Caco-2 (cell line): Measurements from ENCODE around the gene ANGPTL2. TPM values are rescaled to one million over a fixed set of nuclear protein-coding genes. Genes with fewer than 3 reads are reported as not detected.

ENCODE experiments used
- BruUV-seq: library from RNA; stranded (reverse); fragments of 400-500 nt; replicated peaks from 2 replicates; lab custom pipeline; 2021; lab: Mats Ljungman, UMichigan
- CTCF ChIA-PET: fragments of 300-600 bp; sonication (Branson Sonifier 250); formaldehyde crosslinking; loops from one replicate; lab custom pipeline; 2022; ENCODE audit warnings: antibody characterized with exemption; lab: Charles Lee
- POLR2A ChIA-PET: fragments of 300-600 bp; sonication (Branson Sonifier 250); formaldehyde crosslinking; loops from one replicate; lab custom pipeline; 2022; ENCODE audit warnings: antibody characterized with exemption; lab: Charles Lee
- DNase-seq, 2 experiments: peaks; one replicate each; pipeline versions ENCODE4 v3.0.0 to v3.0.0-alpha.2; 2020 to 2022
- H3K27me3 ChIP-seq: replicated peaks from 2 replicates; pipeline ENCODE4 v1.6.0; 2011; ENCODE audit warnings: low read length; ENCODE audit not compliant: control insufficient read depth, insufficient read depth
- H3K36me3 ChIP-seq: 2 replicates; pipeline ENCODE4 v1.5.1; 2011; ENCODE audit warnings: low read length; ENCODE audit not compliant: control insufficient read depth, insufficient read depth
- H3K4me1 ChIP-seq: fragments of 250-450 bp; sonication (Bioruptor Pico); 2 replicates; pipeline ENCODE4 v1.5.1; 2020; ENCODE audit warnings: mild to moderate bottlenecking
- H3K4me3 ChIP-seq: 2 replicates; pipeline ENCODE4 v1.5.1; 2011; ENCODE audit warnings: low read depth, mild to moderate bottlenecking, control low read depth, low read length
- H3K9me3 ChIP-seq: fragments of 250-450 bp; sonication (Bioruptor Pico); 2 replicates; pipeline ENCODE4 v1.5.1; 2020; ENCODE audit warnings: mild to moderate bottlenecking, moderate library complexity
- H3K27ac Mint-ChIP-seq: one replicate; pipeline ENCODE4 v1.8.0; 2022; ENCODE audit warnings: mixed read lengths; ENCODE audit not compliant: unreplicated experiment
- H3K27me3 Mint-ChIP-seq: one replicate; pipeline ENCODE4 v1.8.0; 2022; ENCODE audit warnings: mixed read lengths; ENCODE audit not compliant: insufficient read depth, unreplicated experiment
- H3K36me3 Mint-ChIP-seq: one replicate; pipeline ENCODE4 v1.8.0; 2022; ENCODE audit warnings: mild to moderate bottlenecking, mixed read lengths; ENCODE audit not compliant: insufficient read depth, unreplicated experiment
- H3K4me1 Mint-ChIP-seq: one replicate; pipeline ENCODE4 v1.8.0; 2022; ENCODE audit warnings: low read depth, mixed read lengths; ENCODE audit not compliant: unreplicated experiment
- H3K4me3 Mint-ChIP-seq: one replicate; pipeline ENCODE4 v1.8.0; 2022; ENCODE audit warnings: mild to moderate bottlenecking, moderate library complexity, mixed read lengths; ENCODE audit not compliant: unreplicated experiment
- H3K9me3 Mint-ChIP-seq: one replicate; pipeline ENCODE4 v1.8.0; 2022; ENCODE audit warnings: mixed read lengths; ENCODE audit not compliant: unreplicated experiment
- CTCF ChIP-seq, 2 experiments: fragments of 200-600 bp in 1 of 2; IDR thresholded peaks; 1 replicate in 1 of 2; 2 replicates in 1 of 2; pipeline versions ENCODE4 v1.5.1 to v1.8.0; 2011 to 2022; ENCODE audit warnings: antibody characterized with exemption in 1 of 2, control low read depth in 1 of 2, inconsistent platforms in 1 of 2, low read depth in 1 of 2, low read length in 1 of 2, mild to moderate bottlenecking in 1 of 2, moderate library complexity in 1 of 2; ENCODE audit not compliant: insufficient read depth in 1 of 2, severe bottlenecking in 1 of 2, unreplicated experiment in 1 of 2
- intact Hi-C: fragments of 100-400 bp; cut with micrococcal nuclease; formaldehyde crosslinking; loops from one replicate; pipeline ENCODE4 v1.10.0; 2022; ENCODE audit not compliant: unreplicated experiment
- total RNA-seq: library from RNA; stranded (reverse); gene quantifications from 2 replicates; pipeline ENCODE4 v1.2.3, GENCODE V29; 2022

ANGPTL2 gene
- total RNA-seq, 1 experiment from 2014 or later, result not detected

- intact Hi-C loops, result no loop called here
- Mint-ChIP-seq H3K4me3 (no peak overlapping the region), H3K36me3 (peaks cover 6% of the 10 kb centered on the region), H3K27me3 (no peaks in the 10 kb centered on the region), H3K27ac (no peak overlapping the region), H3K4me1 (no peaks in the 10 kb centered on the region), H3K9me3 (no peaks in the 10 kb centered on the region)
- Histone ChIP-seq H3K27me3 (no peaks in the 10 kb centered on the region), H3K36me3 (peaks cover 1% of the 10 kb centered on the region; the same call in 1 of the 2 replicates), H3K4me1 (no peaks in the 10 kb centered on the region), H3K4me3 (no peak overlapping the region), H3K9me3 (no peaks in the 10 kb centered on the region)
- no peak for DNase-seq
- CTCF ChIA-PET, result no interaction called here
- BruUV-seq, result no TSS peak
- POLR2A ChIA-PET, result no interaction called here
- no peak for TF ChIP-seq CTCF (IDR thresholded peaks at IDR 0.05; ENCODE audit: insufficient read depth in 1 of 2, low read depth in 1 of 2, low read length in 1 of 2, severe bottlenecking in 1 of 2, unreplicated experiment in 1 of 2)
These were observed 45.3 kb upstream of the ANGPTL2 start for GRCh38 chr9:127167560-127168326.

- no peaks in the 10 kb centered on the region for H3K27me3 ChIP-seq
- H3K36me3 ChIP-seq, result peaks cover 1% of the 10 kb centered on the region; the same call in 1 of the 2 replicates
- no peak for TF ChIP-seq CTCF (IDR thresholded peaks at IDR 0.05; ENCODE audit: insufficient read depth in 1 of 2, low read depth in 1 of 2, low read length in 1 of 2, severe bottlenecking in 1 of 2, unreplicated experiment in 1 of 2)
- H3K4me3 Mint-ChIP-seq, result no peak overlapping the region
- no TSS peak for BruUV-seq
- ChIA-PET CTCF (no interaction called here), POLR2A (no interaction called here)
- H3K9me3 Mint-ChIP-seq, result no peaks in the 10 kb centered on the region
- no peak overlapping the region for H3K27ac Mint-ChIP-seq
- peaks cover 6% of the 10 kb centered on the region for H3K36me3 Mint-ChIP-seq
- no peaks in the 10 kb centered on the region for H3K27me3 Mint-ChIP-seq
- no peaks in the 10 kb centered on the region for H3K4me1 ChIP-seq
- DNase-seq, result peak in 1 of 2 experiments; percentile 23
- intact Hi-C loops, result no loop called here
- no peak overlapping the region for H3K4me3 ChIP-seq
- H3K9me3 ChIP-seq, result no peaks in the 10 kb centered on the region
- peaks cover 4% of the 10 kb centered on the region for H3K4me1 Mint-ChIP-seq
These were observed 44.5 kb upstream of the ANGPTL2 start for GRCh38 chr9:127166651-127167524.

DNA sequence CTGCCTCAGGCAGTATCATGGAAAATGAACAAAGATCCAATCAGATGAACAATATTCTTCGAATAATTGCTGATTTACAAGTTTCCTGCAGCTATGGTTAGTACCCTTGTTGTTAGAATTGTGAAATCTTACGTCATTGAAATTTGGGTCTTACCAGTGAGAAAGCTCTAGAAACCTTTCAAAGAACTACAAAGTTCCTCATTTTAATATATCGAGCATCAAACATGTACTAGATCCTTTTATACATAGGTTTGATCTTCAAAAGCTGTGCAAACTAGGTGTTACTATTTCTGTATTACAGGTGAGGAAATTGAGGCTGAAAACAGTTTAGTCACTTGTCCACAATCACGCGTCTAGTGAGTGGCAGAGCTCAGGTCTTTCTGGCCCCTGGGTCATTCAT is 43.7 kb upstream of the ANGPTL2 start:
- peaks cover 7% of the 10 kb centered on the region for H3K4me1 Mint-ChIP-seq
- Histone ChIP-seq H3K9me3 (no peaks in the 10 kb centered on the region), H3K4me1 (no peaks in the 10 kb centered on the region), H3K27me3 (no peaks in the 10 kb centered on the region), H3K4me3 (no peak overlapping the region), H3K36me3 (peaks cover 1% of the 10 kb centered on the region; the same call in 1 of the 2 replicates)
- no peak overlapping the region for H3K27ac Mint-ChIP-seq
- ChIA-PET POLR2A (no interaction called here), CTCF (no interaction called here)
- BruUV-seq, result no TSS peak
- intact Hi-C loops, result no loop called here
- no peaks in the 10 kb centered on the region for H3K9me3 Mint-ChIP-seq
- DNase-seq, result no peak
- TF ChIP-seq CTCF (IDR thresholded peaks at IDR 0.05; ENCODE audit: insufficient read depth in 1 of 2, low read depth in 1 of 2, low read length in 1 of 2, severe bottlenecking in 1 of 2, unreplicated experiment in 1 of 2), result no peak
- peaks cover 6% of the 10 kb centered on the region for H3K36me3 Mint-ChIP-seq
- no peaks in the 10 kb centered on the region for H3K27me3 Mint-ChIP-seq
- H3K4me3 Mint-ChIP-seq, result no peak overlapping the region
